SK-N-SH (cell line): ENCODE measurements around the gene SCRN1. TPM values are rescaled to one million over a fixed set of nuclear protein-coding genes. Genes with fewer than 3 reads are reported as not detected.

Experiments used
- CTCF ChIA-PET: fragments of 300-600, 350-600 bp; formaldehyde crosslinking; extraction: SDS; loops from one replicate; lab custom pipeline; 2021; lab: Yijun Ruan, JAX
- POLR2A ChIA-PET: fragments of 350-600 bp; sonication (Branson Sonifier 250); formaldehyde crosslinking; extraction: SDS; loops from one replicate; lab custom pipeline; 2020; ENCODE audit warnings: antibody characterized with exemption, inconsistent platforms; lab: Yijun Ruan, JAX
- DNase-seq: peaks from one replicate; pipeline ENCODE4 v3.0.0; 2012
- H2AFZ ChIP-seq: fragments of 200-600 bp; sonication (generic); 2 replicates; pipeline ENCODE4 v1.8.1; 2016; ENCODE audit warnings: antibody characterized with exemption, mild to moderate bottlenecking, low read depth
- H3F3A ChIP-seq: fragments of 200-600 bp; sonication (generic); replicated peaks from 2 replicates; pipeline ENCODE3; 2016; ENCODE audit warnings: antibody characterized with exemption, mild to moderate bottlenecking; ENCODE audit not compliant: insufficient read depth
- H3K27ac ChIP-seq, 2 experiments: fragments of 200-500 bp in 1 of 2; fragments of 200-600 bp in 1 of 2; sonication (Bioruptor generic) in 1 of 2; sonication (generic), shearing (Covaris generic) in 1 of 2; 2 replicates each; pipeline versions ENCODE4 v1.5.1 to v1.6.1; 2014 to 2016; ENCODE audit warnings: low read depth in 2 of 2, inconsistent platforms in 1 of 2, low read length in 1 of 2, mild to moderate bottlenecking in 1 of 2, mixed read lengths in 1 of 2
- H3K27me3 ChIP-seq: fragments of 200-600 bp; sonication (generic), shearing (Covaris generic); 2 replicates; pipeline ENCODE4 v1.6.1; 2016; ENCODE audit warnings: mixed run types; ENCODE audit not compliant: insufficient read depth
- H3K36me3 ChIP-seq, 2 experiments: fragments of 200-500 bp in 1 of 2; fragments of 200-600 bp in 1 of 2; sonication (Bioruptor generic) in 1 of 2; sonication (generic) in 1 of 2; replicated peaks in 1 of 2; 2 replicates each; pipeline versions ENCODE3 to v1.5.1; 2014 to 2016; ENCODE audit warnings: low read length in 1 of 2, mild to moderate bottlenecking in 1 of 2; ENCODE audit not compliant: insufficient read depth in 2 of 2, control insufficient read depth in 1 of 2
- H3K4me1 ChIP-seq, 2 experiments: fragments of 200-500 bp in 1 of 2; fragments of 200-600 bp in 1 of 2; sonication (Bioruptor generic) in 1 of 2; sonication (generic), shearing (Covaris generic) in 1 of 2; 2 replicates each; pipeline versions ENCODE4 v1.5.1 to v1.6.1; 2014 to 2016; ENCODE audit warnings: low read depth in 1 of 2, low read length in 1 of 2, mixed run types in 1 of 2; ENCODE audit not compliant: insufficient read depth in 2 of 2, control insufficient read depth in 1 of 2
- H3K4me2 ChIP-seq: fragments of 200-600 bp; sonication (generic), shearing (Covaris generic); 2 replicates; pipeline ENCODE4 v1.6.1; 2017; ENCODE audit warnings: mixed run types
- H3K4me3 ChIP-seq, 2 experiments: fragments of 200-500 bp in 1 of 2; fragments of 200-600 bp in 1 of 2; sonication (Bioruptor generic) in 1 of 2; sonication (generic), shearing (Covaris generic) in 1 of 2; 2 replicates each; pipeline versions ENCODE4 v1.5.1 to v1.8.1; 2014 to 2016; ENCODE audit warnings: low read depth in 2 of 2, inconsistent platforms in 1 of 2, low read length in 1 of 2, mild to moderate bottlenecking in 1 of 2, mixed read lengths in 1 of 2, moderate library complexity in 1 of 2
- H3K79me2 ChIP-seq: fragments of 200-600 bp; sonication (generic); 2 replicates; pipeline ENCODE4 v1.8.1; 2017; ENCODE audit warnings: mild to moderate bottlenecking; ENCODE audit not compliant: insufficient read depth
- H3K9ac ChIP-seq: fragments of 200-600 bp; sonication (generic); 2 replicates; pipeline ENCODE4 v1.6.1; 2017; ENCODE audit warnings: mixed run types
- H3K9me2 ChIP-seq: fragments of 200-600 bp; sonication (generic); 2 replicates; pipeline ENCODE4 v1.6.1; 2017; ENCODE audit warnings: mixed run types
- H3K9me3 ChIP-seq: fragments of 200-600 bp; sonication (generic); 2 replicates; pipeline ENCODE4 v1.6.1; 2017; ENCODE audit warnings: mixed run types, mild to moderate bottlenecking, moderate library complexity
- H4K20me1 ChIP-seq: fragments of 200-600 bp; sonication (generic); 2 replicates; pipeline ENCODE4 v1.6.1; 2017; ENCODE audit warnings: mild to moderate bottlenecking, mixed run types; ENCODE audit not compliant: insufficient read depth
- CHD2 ChIP-seq: fragments of 150-350 bp; IDR thresholded peaks from 2 replicates; pipeline ENCODE4 v1.6.1; 2018; ENCODE audit warnings: low read length; ENCODE audit not compliant: partially characterized antibody
- CTCF ChIP-seq: fragments of 200-600 bp; sonication (generic); IDR thresholded peaks from 2 replicates; pipeline ENCODE4 v1.6.1; 2017; ENCODE audit warnings: antibody characterized with exemption, mild to moderate bottlenecking, moderate library complexity
- ELF1 ChIP-seq: IDR thresholded peaks from 2 replicates; pipeline ENCODE4 v1.4.0; 2012
- EP300 ChIP-seq, 2 experiments: IDR thresholded peaks; 2 replicates each; pipeline versions ENCODE4 v1.4.0 to v1.6.1; 2012; ENCODE audit warnings: borderline replicate concordance in 1 of 2, low read depth in 1 of 2, low read length in 1 of 2
- EZH2phosphoT487 ChIP-seq: fragments of 200-600 bp; sonication (generic); IDR thresholded peaks from 2 replicates; pipeline ENCODE4 v1.6.1; 2017; ENCODE audit warnings: low read depth, mixed run types, mild to moderate bottlenecking, antibody characterized with exemption, moderate library complexity, borderline replicate concordance
- GABPA ChIP-seq: IDR thresholded peaks from 2 replicates; pipeline ENCODE4 v1.4.0; 2012; ENCODE audit warnings: low read depth, mild to moderate bottlenecking
- JUND ChIP-seq: IDR thresholded peaks from 2 replicates; pipeline ENCODE4 v1.4.0; 2012
- MAX ChIP-seq: IDR thresholded peaks from 2 replicates; pipeline ENCODE4 v1.4.0; 2012; ENCODE audit warnings: low read depth
- MXI1 ChIP-seq: IDR thresholded peaks from 2 replicates; pipeline ENCODE4 v1.6.1; 2012; ENCODE audit warnings: mild to moderate bottlenecking, low read depth, low read length, improper control_type of control experiment
- NFIC ChIP-seq: IDR thresholded peaks from 2 replicates; pipeline ENCODE4 v1.4.0; 2012; ENCODE audit warnings: borderline replicate concordance
- RAD21 ChIP-seq: IDR thresholded peaks from 2 replicates; pipeline ENCODE4 v1.6.1; 2012; ENCODE audit warnings: mild to moderate bottlenecking, low read length
- RCOR1 ChIP-seq: fragments of 150-350 bp; IDR thresholded peaks from 2 replicates; pipeline ENCODE4 v1.6.1; 2017; ENCODE audit warnings: antibody characterized with exemption, low read length
- RFX5 ChIP-seq: IDR thresholded peaks from 2 replicates; pipeline ENCODE4 v1.6.1; 2012; ENCODE audit warnings: mild to moderate bottlenecking, improper control_type of control experiment, low read length
- SMC3 ChIP-seq: IDR thresholded peaks from 2 replicates; pipeline ENCODE4 v1.6.1; 2012; ENCODE audit warnings: low read depth, low read length, improper control_type of control experiment
- TAF1 ChIP-seq: IDR thresholded peaks from 2 replicates; pipeline ENCODE4 v1.6.1; 2012; ENCODE audit warnings: low read depth, mild to moderate bottlenecking, low read length, moderate library complexity, borderline replicate concordance
- TEAD4 ChIP-seq: IDR thresholded peaks from 2 replicates; pipeline ENCODE4 v1.4.0; 2012; ENCODE audit warnings: mild to moderate bottlenecking, borderline replicate concordance; ENCODE audit not compliant: insufficient read depth
- USF2 ChIP-seq: fragments of 150-350 bp; IDR thresholded peaks from 2 replicates; pipeline ENCODE4 v1.6.1; 2017; ENCODE audit warnings: antibody characterized with exemption, low read length, low read depth, borderline replicate concordance
- YY1 ChIP-seq: IDR thresholded peaks from 2 replicates; pipeline ENCODE4 v1.4.0; 2012; ENCODE audit warnings: low read depth, mild to moderate bottlenecking
- ZBTB33 ChIP-seq: IDR thresholded peaks from 2 replicates; pipeline ENCODE4 v1.4.0; 2012; ENCODE audit warnings: low read depth, borderline replicate concordance
- WGBS: methylation state at CpG from one replicate; pipeline ENCODE4 v1.1.6; 2017; ENCODE audit warnings: low lambda C conversion rate; 5-methylcytosine and 5-hydroxymethylcytosine counted together
- polyA plus RNA-seq, 3 experiments: library from polyadenylated mRNA; depleted of rRNA; stranded (reverse); fragments of >200 nt; gene quantifications; 2 replicates each; pipeline ENCODE4 v1.2.3, GENCODE V29; 2012
- TF ChIP-seq, protein P1 (sequence below): IDR thresholded peaks from 2 replicates; pipeline ENCODE4; 2012
- TF ChIP-seq, protein P2 (sequence below): IDR thresholded peaks from 2 replicates; pipeline ENCODE4 v1.4.0; 2012; ENCODE audit warnings: low read depth, borderline replicate concordance

Gene SCRN1
- polyA plus RNA-seq, 1 of the 3 experiments (the other 2 are of a cell fraction), result 64.3 TPM

GRCh38 chr7:29921404-29922010 lies 68.1 kb downstream of the SCRN1 start:
- Histone ChIP-seq H2AFZ (no peak overlapping the region), H3K9ac (no peak overlapping the region), H3K27ac (no peak overlapping the region), H3K9me2 (no peaks in the 10 kb centered on the region), H3K4me1 (no peaks in the 10 kb centered on the region; a peak in 1 of 4 replicates), H3K27me3 (no peaks in the 10 kb centered on the region), H3K4me3 (no peak overlapping the region; a peak in 1 of 4 replicates), H3K79me2 (no peaks in the 10 kb centered on the region), H3F3A (peaks cover 7% of the 10 kb centered on the region), H3K9me3 (no peaks in the 10 kb centered on the region), H4K20me1 (no peaks in the 10 kb centered on the region), H3K36me3 (peaks cover 18 to 74% of the 10 kb centered on the region in 2 experiments), H3K4me2 (no peak overlapping the region)
- WGBS, result 43% methylated on average over 4 of the region's 4 CpGs
- TF ChIP-seq TAF1 (no peak), EP300 (IDR thresholded peaks at IDR 0.05; ENCODE audit: borderline replicate concordance in 1 of 2, low read depth in 1 of 2, low read length in 1 of 2) (no peak), RCOR1 (peak; percentile 62; the same call in 1 of the 2 replicates), EZH2phosphoT487 (no peak), MXI1 (peak; percentile 44; the same call in 1 of the 2 replicates), RAD21 (peak; percentile 99), ELF1 (no peak), USF2 (peak; percentile 13; the same call in 1 of the 2 replicates), CTCF (peak; percentile 99), SMC3 (peak; percentile 96), JUND (no peak), ZBTB33 (no peak), YY1 (no peak), CHD2 (no peak), MAX (no peak), RFX5 (no peak), GABPA (no peak), TEAD4 (no peak), NFIC (no peak)
- TF ChIP-seq, protein P1, sequence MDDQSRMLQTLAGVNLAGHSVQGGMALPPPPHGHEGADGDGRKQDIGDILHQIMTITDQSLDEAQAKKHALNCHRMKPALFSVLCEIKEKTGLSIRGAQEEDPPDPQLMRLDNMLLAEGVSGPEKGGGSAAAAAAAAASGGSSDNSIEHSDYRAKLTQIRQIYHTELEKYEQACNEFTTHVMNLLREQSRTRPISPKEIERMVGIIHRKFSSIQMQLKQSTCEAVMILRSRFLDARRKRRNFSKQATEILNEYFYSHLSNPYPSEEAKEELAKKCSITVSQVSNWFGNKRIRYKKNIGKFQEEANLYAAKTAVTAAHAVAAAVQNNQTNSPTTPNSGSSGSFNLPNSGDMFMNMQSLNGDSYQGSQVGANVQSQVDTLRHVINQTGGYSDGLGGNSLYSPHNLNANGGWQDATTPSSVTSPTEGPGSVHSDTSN, result no peak
- TF ChIP-seq, protein P2, sequence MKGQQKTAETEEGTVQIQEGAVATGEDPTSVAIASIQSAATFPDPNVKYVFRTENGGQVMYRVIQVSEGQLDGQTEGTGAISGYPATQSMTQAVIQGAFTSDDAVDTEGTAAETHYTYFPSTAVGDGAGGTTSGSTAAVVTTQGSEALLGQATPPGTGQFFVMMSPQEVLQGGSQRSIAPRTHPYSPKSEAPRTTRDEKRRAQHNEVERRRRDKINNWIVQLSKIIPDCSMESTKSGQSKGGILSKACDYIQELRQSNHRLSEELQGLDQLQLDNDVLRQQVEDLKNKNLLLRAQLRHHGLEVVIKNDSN, result no peak
- ChIA-PET POLR2A (interaction anchor here (0.9 to 1.3 kb wide), 3 partner anchors 42 to 172 kb away, joined by 3 to 4 read pairs (median 3); no protein-coding TSS in a partner anchor), CTCF (interaction anchor here (0.6 to 19.0 kb wide), 75 partner anchors 9 to 999 kb away, joined by 3 to 365 read pairs (median 5); partner anchors contain the start of genes FKBP14, MTURN, PLEKHA8 and SCRN1)
- peak; percentile 81 for DNase-seq
